CD4-positive, alpha-beta T cell treated with Interleukin-17A for 1 hour (primary cell): ENCODE data around the gene MAPKAP1.
A peak's percentile ranks its signal among the peaks of the same experiment; 100 is the strongest.

Experiments used
- DNase-seq: peaks from one replicate; pipeline ENCODE4 v3.0.0-alpha.2; 2020

The MAPKAP1 gene

GRCh38 chr9:125529589-125530515 lies 177.2 kb downstream of the MAPKAP1 start:
- DNase-seq: no peak

DNA sequence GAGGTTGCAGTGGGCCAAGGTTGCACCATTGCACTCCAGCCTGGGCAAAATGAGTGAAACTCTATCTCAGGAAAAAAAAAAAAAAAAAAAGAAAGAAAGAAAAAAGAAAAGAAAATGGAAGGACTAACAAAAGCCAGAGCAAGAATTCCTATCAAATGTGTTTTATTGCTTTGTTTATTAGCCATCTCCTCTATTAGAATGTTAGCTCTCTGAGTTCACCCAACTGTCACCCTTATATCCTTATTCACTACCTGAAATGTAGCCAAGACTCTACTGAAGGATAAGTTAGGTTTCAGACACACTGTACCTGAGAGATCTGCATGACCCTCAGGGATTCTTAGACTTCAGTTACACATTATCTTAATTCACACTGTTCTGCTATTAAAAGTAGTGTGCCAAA lies 177.9 kb downstream of the MAPKAP1 start:
- no peak for DNase-seq

GRCh38 chr9:125527471-125528002 lies 179.5 kb downstream of the MAPKAP1 start:
- DNase-seq: no peak

- DNase-seq: no peak
These were observed 180.9 kb downstream of the MAPKAP1 start for GRCh38 chr9:125525921-125526631.

GRCh38 chr9:125524583-125525355 lies 182.2 kb downstream of the MAPKAP1 start:
- DNase-seq: no peak

DNA sequence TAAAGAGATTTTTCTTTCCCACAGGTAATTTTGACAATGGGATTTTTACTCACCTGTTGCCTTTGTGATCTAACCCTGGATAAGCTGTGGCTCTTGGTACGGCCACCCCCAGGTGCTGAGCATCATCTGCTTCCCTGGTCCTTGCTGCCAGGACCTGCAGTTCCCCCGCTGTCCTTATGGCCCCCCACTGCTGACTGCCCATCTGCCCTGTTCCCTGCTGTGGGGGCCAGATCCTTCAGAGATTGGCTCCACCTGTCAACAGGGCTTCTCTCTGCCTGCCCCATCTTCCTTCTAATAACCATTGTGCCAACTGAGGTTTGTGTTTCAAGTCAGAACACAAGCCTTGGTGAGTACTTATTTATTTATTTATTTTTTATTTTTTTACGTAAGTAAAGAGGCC lies 183.3 kb downstream of the MAPKAP1 start:
- DNase-seq: no peak

GRCh38 chr9:125522328-125522725 lies 184.7 kb downstream of the MAPKAP1 start:
- no peak for DNase-seq

- peak; percentile 47 for DNase-seq
These were observed 185.3 kb downstream of the MAPKAP1 start for GRCh38 chr9:125521462-125522327.

DNA sequence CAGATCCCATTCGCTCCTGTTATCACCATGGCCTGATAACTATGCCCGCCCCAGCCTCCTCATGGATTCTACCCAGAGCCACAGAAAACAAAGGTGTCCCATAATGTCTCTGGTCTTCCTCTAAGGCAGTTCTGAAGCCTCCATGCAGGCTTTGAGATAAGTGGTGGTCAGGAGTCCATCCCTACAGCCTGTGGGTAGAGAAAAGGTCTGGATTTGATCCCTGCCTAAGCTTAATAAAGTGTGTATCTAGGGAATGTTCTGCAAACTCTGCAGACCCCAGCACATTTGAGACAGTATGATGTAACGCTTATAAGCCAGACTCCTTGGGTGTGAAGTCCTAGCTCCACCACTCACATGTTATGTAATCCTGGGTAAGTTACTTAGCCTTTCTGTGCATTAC lies 187.3 kb downstream of the MAPKAP1 start:
- no peak for DNase-seq

DNA sequence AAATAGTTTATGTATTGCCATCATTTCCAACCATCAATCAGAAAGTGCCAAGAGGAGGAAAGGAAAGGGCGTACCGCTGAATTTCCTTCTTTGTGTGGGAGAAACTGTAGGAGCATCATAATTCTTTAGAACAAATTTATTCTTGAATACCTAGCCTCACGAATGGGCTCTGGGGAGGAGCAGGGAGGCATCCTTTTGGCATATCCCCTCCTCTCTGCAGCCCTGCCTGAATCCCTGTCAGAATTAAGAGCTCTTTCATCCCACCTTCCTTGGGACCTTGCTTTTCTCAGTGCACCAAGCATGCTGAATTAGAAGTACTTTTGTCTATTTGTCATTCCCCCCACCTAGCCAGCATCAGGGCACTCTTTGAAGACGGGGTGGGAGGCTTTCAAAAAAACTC lies 189.4 kb downstream of the MAPKAP1 start:
- DNase-seq: no peak

DNA sequence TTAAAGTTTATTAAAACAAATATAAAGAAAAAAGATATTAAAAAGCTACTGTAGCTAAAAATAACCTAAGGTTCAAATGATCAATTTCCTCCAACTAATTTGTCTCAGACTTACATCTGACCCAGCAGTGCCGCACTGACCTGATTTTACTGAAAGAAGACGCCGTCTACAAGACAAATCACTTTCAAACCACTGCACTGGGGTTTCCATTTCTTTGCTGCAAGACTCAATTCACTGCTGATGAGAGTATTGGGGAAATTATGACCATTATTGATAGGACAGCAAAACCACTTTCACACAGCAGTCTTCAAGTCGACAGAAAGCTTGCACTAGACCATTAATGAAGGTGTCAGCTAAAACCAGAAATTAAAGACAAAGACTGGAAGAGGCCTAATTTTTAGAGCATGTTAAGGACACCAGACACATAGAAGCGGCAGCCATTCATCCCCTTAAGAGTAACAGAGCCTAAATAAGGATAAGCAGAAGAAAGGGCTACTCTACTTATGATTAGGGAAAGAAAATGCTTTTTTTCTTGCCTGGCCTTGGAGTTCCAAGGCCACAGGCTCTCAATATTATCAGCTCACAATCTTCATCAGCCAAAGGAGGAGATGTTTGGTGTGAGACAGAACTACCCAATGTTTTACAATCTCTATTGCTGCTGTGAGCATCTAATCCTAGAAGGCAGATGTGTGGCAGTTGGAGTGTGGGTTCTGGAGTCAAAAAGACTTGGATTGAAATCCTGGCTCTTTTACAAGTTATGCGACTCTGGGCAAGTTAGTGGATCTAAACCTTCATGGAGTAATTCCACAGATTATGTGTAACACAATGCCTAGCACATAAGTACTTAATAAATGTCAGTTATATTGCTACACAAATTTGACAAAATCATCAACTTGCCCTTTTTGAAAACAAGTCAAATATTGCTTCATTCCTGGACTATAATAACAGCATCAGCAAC lies 190.7 kb downstream of the MAPKAP1 start:
- DNase-seq: no peak

DNA sequence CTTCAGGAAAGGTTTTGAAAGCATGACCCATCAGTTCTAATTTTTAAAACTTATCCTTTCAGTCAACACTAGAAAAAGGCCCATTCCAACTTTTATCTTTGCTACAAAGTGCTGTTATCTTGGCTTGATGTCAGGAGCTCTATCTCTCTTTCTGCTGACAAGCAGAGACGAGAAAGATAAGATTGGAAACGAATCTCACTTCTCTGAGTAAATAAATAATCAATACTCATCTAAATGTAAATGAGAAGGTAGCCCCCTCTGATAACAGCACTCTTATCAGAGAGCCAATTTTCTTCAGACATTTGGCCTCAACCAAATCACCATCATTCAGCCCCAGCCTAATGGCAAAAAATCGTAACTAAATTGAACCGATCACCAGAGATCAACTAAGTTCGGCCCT lies 191.7 kb downstream of the MAPKAP1 start:
- no peak for DNase-seq

GRCh38 chr9:125514468-125514867 lies 192.5 kb downstream of the MAPKAP1 start:
- no peak for DNase-seq

GRCh38 chr9:125513668-125514413 lies 193.2 kb downstream of the MAPKAP1 start:
- peak; percentile 18 for DNase-seq

DNA sequence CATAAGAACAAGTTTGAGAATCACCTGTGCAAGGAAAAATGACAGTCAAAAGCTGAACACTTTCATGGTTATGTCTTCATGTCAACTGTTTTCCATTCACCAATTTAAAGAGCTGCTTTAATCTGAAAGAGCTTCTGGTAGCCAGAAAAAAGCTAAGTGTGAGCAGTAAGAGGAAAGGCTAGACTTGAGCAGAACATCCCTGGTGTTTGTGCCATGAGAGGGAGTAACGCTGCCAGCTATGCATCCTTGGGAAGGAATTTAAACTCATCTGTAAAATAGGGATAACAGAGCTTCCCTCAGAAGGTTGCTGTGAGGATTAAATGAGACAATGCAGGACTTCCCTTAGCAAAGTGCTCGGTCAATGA lies 193.7 kb downstream of the MAPKAP1 start:
- DNase-seq: no peak

DNA sequence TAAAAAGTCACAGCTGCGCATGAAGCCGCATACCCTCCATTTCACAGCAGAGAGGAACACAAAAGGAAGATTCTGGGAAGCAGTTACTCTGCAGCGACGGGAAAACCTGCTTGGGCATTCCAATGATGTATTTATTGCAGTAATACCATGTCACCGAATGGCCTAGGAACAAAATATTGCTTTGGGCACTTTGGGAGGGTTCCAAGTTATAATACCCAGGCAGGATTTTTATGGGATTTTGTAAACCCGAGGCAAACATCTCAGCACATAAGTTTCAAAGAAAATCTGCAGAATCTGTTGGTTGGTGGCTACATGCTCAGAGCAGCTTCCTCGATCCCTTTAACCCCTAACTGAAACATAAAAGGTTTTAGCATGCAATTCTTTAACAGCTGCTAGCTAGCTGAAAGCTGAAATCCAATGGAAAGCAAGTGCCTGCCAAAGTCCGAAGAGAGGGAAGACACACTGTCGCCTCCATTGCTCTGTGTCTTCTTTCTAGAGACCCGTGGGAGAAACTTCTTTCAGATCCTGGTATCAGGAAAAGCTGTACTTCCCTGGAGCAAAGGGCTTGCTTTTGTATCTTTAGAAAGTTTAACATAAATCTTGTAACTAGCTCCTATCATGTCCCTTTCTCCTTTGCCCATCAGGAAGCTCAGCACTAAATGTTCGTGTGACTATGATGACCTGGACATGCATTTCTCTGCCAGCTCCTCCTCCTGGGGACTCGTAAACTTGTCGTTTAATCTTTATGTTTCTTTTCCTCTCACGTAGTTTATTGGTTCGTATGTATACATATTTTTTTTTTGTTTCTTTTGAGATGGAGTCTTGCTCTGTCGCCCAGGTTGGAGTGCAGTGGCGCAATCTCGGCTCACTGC lies 195.0 kb downstream of the MAPKAP1 start:
- DNase-seq: no peak

DNA sequence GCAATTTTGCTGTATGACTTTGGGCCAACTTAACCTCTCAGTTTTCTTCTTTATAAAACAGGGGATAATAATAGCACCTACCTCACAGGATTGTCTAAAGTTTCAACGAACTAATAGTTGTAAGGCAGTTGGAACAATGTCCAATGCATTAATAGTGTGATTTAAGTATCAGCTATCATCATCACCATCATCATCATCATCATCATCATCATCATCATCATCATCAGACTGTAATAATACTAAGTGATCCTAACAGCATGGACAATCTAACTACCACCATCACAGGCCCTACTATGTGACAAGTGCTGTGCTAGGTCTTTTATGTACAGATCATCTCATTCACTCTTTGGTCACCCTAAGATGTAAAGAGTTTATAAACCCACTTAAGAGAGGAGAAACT lies 196.0 kb downstream of the MAPKAP1 start:
- no peak for DNase-seq

- no peak for DNase-seq
These were observed 197.5 kb downstream of the MAPKAP1 start for GRCh38 chr9:125509476-125509875.

GRCh38 chr9:125508249-125508648 lies 198.8 kb downstream of the MAPKAP1 start:
- no peak for DNase-seq
